GM12878 (cell line): ENCODE results near the gene PPP6C. TPM values are rescaled to one million over a fixed set of nuclear protein-coding genes. Genes with fewer than 3 reads are reported as not detected.

Experiments used
- ATF7 ChIP-seq: fragments of 450-650 bp; IDR thresholded peaks from 2 replicates; pipeline ENCODE4 v1.6.1; 2016; ENCODE audit warnings: low read depth, mild to moderate bottlenecking
- CBX5 ChIP-seq: sonication (generic); IDR thresholded peaks from 2 replicates; pipeline ENCODE4 v1.6.1; 2016; ENCODE audit warnings: low read depth, moderate library complexity, mild to moderate bottlenecking, inconsistent platforms
- E2F8 ChIP-seq: fragments of 450-650 bp; IDR thresholded peaks from 2 replicates; pipeline ENCODE4 v1.6.1; 2018; ENCODE audit warnings: mild to moderate bottlenecking, low read depth, moderate library complexity; ENCODE audit not compliant: partially characterized antibody
- GABPA ChIP-seq: IDR thresholded peaks from 2 replicates; pipeline ENCODE4 v1.6.1; 2014; ENCODE audit warnings: antibody characterized with exemption, low read depth, mild to moderate bottlenecking, inconsistent platforms
- HDAC2 ChIP-seq: fragments of 200-600 bp; sonication (generic); IDR thresholded peaks from 2 replicates; pipeline ENCODE4 v1.6.1; 2017
- IKZF2 ChIP-seq, 2 experiments: fragments of 450-650 bp; IDR thresholded peaks; 2 replicates each; pipeline ENCODE4 v1.6.1; 2017; ENCODE audit warnings: mild to moderate bottlenecking in 2 of 2, moderate library complexity in 2 of 2
- IRF5 ChIP-seq: fragments of 450-650 bp; IDR thresholded peaks from 2 replicates; pipeline ENCODE4 v1.6.1; 2017; ENCODE audit warnings: borderline replicate concordance
- JUND ChIP-seq: IDR thresholded peaks from 2 replicates; pipeline ENCODE4 v1.6.1; 2012; ENCODE audit warnings: low read depth, mild to moderate bottlenecking, low read length, improper control_type of control experiment, moderate library complexity
- NRF1 ChIP-seq: conservative IDR thresholded peaks from 2 replicates; pipeline ENCODE4 v1.6.1; 2011; ENCODE audit warnings: mild to moderate bottlenecking, low read depth, low read length, improper control_type of control experiment
- SMARCA5 ChIP-seq: fragments of 450-650 bp; IDR thresholded peaks from 2 replicates; pipeline ENCODE4 v1.6.1; 2017; ENCODE audit warnings: mild to moderate bottlenecking
- SREBF1 ChIP-seq: IDR thresholded peaks from 2 replicates; pipeline ENCODE4 v1.6.1; 2012; ENCODE audit warnings: mild to moderate bottlenecking, low read length
- ZBTB4 ChIP-seq: fragments of 450-650 bp; formaldehyde crosslinking; IDR thresholded peaks from 2 replicates; pipeline ENCODE4 v1.4.0; 2022; ENCODE audit warnings: mild to moderate bottlenecking, moderate library complexity
- ZNF24 ChIP-seq: fragments of 450-650 bp; IDR thresholded peaks from 2 replicates; pipeline ENCODE4 v1.6.1; 2017; ENCODE audit warnings: antibody characterized with exemption, mild to moderate bottlenecking
- polyA plus RNA-seq, 11 experiments: library from polyadenylated mRNA; depleted of rRNA in 4 of 11; unstranded in 6 of 11; stranded (reverse) in 5 of 11; fragments of >200 nt; fragmentation: Nextera tagmentation in 4 of 11; fragmentation: Illumina TruSeq in 1 of 11; extraction: Ambion mirVana in 4 of 11; extraction: Trizol in 1 of 11; gene quantifications; 1 replicate in 1 of 11; 2 replicates in 10 of 11; pipeline versions ENCODE4 v1.2.1 to v1.2.3, GENCODE V29; 2011 to 2016; ENCODE audit warnings: inconsistent platforms in 2 of 11, missing spikeins in 2 of 11, low read depth in 1 of 11
- total RNA-seq, 4 experiments: library from RNA; depleted of rRNA in 3 of 4; stranded (reverse); fragments of >200 nt in 3 of 4; fragmentation: Illumina TruSeq in 1 of 4; extraction: Trizol in 1 of 4; gene quantifications; 2 replicates each; pipeline versions ENCODE4 v1.2.1 to v1.2.3, GENCODE V29; 2013 to 2021
- TF ChIP-seq, protein P1 (sequence below): IDR thresholded peaks from 2 replicates; pipeline ENCODE4 v1.6.1; 2011; ENCODE audit warnings: mild to moderate bottlenecking, low read depth, low read length, moderate library complexity; ENCODE audit not compliant: insufficient replicate concordance

The PPP6C gene
- total and polyA plus RNA-seq, 10 of the 15 experiments (the other 5 are each of a cell fraction or from before 2014, with no cell fraction given), result 26.8 to 45.3 (median 37.1) TPM

DNA sequence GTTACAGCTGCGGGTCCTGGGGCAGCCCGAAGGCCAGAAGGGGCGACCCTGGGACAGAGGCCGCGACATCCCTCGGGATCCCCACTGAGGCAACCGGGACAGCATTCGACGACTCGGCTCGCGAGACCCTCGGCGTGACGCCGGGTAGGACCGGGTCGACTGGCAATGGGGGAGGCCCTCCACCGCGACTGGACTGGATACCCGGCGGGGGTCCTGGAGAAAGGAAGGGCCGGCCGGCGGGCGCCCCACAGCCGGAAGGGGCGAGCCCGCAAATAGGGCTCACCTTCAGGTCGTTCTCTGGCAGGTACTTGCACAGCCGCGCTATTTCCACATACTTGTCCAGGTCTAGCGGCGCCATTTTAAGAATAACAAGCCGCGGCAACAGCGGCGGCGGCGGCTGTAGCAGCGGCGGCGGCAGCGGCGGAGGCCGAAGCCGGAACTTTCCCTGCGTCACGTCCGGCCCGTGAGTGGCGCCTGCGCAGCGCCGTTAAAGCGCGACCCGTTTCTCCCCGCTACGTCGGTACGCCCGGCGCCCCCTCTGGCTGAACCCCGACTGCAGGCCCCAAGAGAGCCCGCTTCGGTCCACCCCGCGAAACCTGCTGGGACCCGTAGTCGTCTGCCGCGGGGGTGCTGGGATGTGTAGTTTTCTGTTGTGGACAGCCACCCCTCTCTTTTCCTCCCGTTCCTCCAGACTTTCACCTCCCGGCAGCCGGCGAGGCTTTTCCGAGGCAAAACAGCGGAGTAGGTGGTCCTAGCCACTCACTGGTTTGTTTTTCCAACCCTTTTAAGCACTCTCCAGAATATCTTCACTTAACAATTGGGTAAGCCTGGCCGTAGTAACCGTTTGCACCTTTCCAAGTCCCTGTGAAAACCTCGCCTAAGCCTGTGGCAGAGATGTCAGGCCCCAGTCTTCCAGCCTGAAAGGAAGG, at the start of gene PPP6C (continued):
- TF ChIP-seq IRF5, result no peak
- TF ChIP-seq ZBTB4 (CRISPR knock-in tag), result no peak
- TF ChIP-seq IKZF2 (IDR thresholded peaks at IDR 0.05), result peak; percentile 49 to 57; a peak in 3 of 4 replicates
- peak; percentile 93 for TF ChIP-seq CBX5
- TF ChIP-seq ZNF24, result peak; percentile 72
- TF ChIP-seq, protein P1, sequence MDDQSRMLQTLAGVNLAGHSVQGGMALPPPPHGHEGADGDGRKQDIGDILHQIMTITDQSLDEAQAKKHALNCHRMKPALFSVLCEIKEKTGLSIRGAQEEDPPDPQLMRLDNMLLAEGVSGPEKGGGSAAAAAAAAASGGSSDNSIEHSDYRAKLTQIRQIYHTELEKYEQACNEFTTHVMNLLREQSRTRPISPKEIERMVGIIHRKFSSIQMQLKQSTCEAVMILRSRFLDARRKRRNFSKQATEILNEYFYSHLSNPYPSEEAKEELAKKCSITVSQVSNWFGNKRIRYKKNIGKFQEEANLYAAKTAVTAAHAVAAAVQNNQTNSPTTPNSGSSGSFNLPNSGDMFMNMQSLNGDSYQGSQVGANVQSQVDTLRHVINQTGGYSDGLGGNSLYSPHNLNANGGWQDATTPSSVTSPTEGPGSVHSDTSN, result no peak
- TF ChIP-seq E2F8, result peak; percentile 57
- no peak for TF ChIP-seq HDAC2
- TF ChIP-seq SMARCA5, result no peak
- no peak; the same call in 1 of the 2 replicates for TF ChIP-seq SREBF1
- TF ChIP-seq NRF1, result peak; percentile 84
- TF ChIP-seq GABPA, result peak; percentile 87
- TF ChIP-seq JUND, result peak; percentile 44; the same call in 1 of the 2 replicates
- peak; percentile 35; the same call in 1 of the 2 replicates for TF ChIP-seq ATF7
